GM19023 (cell line): ENCODE data around the gene HK1.
"Not testable (repeated sequence)": the region's sequence is repeated elsewhere in the genome, so short reads cannot be mapped to it uniquely, and the experiment has no call there.

Experiments
- ATAC-seq: cut with Tn5 transposase; IDR thresholded peaks from one replicate; pipeline ENCODE4 v1.9.1; 2021; ENCODE audit warnings: mild to moderate bottlenecking, moderate library complexity; ENCODE audit not compliant: unreplicated experiment

Gene HK1

DNA sequence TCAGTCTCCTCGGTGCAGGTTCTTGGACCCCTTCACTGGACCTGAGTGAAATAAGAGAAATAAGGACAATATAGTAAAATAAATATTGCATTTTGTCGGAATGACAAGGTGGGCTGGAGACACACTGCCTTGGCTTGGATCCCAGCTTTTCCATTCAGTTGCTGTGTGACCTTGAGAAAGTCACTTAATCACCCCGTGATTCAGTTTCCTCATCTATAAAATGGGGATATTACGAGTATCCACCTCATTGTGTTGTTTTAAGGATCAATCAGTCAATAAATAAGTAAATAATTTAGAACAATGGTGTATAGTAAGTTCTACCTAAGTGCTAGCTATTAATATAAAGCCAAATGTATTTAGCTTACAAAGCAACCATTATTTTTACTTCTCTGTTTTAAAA lies 29.1 kb downstream of the HK1 start:
- ATAC-seq, result no peak

DNA sequence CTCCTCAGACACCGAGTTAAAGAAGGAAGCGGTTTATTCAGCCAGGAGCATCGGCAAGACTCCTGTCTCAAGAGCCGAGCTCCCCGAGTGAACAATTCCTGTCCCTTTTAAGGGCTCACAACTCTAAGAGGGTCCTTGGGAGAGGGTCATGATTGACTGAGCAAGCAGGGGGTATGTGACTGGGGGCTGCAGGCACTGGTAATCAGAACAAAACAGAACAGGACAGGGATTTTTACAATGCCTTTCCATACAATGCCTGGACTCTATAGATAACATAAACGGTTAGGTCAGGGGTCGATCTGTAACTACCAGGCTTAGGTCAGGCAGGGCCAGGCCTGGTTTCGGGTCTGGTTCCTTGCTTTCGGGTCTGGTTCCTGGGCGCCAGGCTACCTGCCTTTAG lies 30.0 kb downstream of the HK1 start:
- not testable (repeated sequence) for ATAC-seq

DNA sequence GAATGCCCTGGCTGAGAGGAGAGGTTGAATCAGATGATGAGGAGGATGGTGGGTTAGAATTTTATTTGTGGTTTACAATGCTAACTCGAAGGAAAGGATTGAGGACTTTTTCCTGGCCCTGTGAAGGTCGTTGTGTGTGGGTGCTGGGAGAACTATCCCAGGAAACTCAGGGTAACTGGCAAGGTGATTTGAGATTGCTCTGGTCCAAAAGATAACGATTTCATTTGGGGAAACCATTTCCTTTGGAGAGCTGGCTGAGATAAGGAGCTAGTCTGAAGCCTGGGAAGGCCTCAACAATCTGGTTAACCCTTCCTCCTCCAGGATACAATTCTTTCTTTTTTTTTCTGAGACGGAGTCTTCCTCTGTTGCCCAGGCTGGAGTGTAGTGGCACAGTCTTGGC lies 33.0 kb downstream of the HK1 start:
- no peak for ATAC-seq

DNA sequence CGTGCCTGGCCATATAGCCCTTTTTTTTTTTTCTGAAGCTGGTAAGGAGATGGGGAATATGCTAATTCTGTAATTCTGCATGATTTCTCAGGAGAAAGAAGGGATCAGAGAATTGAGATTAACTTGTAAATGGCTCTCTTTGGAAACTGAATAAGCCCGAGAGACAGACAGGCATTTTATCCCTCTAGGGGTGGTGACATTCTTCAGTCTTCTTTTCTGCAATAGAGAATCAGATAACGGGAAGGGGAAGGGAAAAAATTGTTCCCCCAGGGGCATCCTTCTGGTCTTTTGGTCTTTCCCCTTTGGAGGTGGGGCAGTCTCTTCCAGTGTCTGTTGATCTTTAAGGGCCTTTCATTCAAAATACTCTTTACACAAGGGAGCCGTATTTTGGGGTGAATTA lies 34.2 kb downstream of the HK1 start:
- ATAC-seq, result no peak

DNA sequence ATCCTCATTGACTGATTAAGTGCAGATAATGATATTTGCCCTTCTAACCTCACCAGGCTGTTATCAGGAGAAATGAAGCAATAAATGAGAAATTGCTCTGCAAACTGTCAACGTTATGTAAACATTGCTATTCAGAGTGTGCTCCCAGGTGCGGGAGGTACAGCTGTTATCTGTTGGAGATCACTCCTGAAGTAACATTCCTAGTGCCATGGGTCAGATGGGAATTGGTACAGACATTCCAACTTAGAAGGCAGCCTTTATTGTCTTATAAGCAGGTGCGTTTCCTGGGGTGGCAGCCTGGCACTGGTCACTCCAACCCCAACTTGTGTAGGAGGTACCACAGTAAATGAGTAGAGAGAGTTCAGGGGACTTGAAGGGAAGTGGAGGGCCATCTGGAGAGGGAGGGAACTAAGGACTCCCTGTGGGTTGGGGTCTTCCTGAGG lies 36.8 kb downstream of the HK1 start:
- no peak for ATAC-seq

DNA sequence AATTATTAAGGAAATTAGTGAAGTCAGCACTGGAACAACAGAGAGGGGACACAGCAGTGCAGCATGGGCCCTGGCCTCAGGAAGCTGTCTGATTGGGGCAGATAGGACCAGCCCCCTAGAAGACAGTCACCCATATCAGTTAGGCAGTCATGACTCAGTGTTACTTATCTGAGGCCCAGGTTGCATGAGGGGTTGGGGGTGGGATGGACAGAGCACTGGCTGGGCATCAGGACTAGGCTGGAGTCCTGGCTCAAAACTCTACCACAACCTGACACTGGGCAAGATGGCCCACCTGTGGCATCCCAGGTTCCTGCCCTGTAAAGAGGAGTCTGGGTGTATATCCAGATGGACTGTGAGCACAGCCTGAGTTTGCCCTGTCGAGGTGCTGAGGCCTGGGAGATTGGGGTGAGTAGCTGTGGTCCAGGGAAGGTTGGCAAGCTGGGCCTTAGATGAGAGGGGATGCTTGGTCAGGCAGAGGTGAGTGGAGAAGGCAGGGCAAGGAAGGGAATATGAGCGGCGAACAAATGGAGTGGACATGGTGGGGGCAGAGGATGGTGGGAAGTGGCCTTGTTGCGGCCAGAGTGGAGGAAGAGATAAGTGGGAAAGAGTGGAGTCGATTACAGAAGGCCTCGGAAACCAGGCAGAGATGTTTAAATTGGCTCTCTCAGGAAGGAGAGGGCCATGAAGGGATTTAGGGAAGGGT lies 37.5 kb downstream of the HK1 start:
- ATAC-seq, result no peak

DNA sequence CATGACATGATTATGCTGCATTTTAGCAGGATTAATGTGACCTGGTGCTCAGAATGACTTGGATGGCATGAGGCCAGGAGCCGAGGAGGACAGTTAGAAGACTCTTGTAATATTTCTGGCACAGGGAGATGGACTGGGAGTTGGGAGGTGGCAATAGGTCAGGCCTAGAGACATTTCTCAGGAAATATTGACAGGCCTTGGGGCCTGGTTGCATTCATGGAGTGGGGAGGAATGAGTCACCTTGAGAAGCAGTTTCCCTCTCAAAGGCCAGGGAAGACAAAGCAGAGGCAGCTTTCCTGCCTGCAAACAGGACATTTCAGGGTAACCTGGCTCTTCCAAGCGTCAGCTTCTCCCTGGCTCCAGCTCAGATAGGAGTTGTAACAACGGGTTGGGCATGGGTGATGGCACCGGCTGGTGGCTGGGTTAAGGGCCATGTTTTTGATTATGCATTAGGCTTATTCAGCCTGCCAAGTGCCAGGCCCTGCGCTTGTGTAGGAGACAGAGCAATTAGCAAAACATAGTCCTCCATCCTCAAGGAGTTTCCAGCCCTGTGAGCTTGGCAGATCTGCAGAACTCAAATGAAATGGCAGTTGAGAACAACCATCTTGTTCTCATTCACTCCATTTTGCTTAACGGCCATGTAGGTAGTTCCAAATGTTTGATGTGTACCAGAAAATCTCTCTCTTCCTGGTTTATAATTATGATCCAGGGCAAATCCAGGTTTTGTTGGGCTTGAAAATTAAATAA lies 38.2 kb downstream of the HK1 start:
- ATAC-seq, result no peak

DNA sequence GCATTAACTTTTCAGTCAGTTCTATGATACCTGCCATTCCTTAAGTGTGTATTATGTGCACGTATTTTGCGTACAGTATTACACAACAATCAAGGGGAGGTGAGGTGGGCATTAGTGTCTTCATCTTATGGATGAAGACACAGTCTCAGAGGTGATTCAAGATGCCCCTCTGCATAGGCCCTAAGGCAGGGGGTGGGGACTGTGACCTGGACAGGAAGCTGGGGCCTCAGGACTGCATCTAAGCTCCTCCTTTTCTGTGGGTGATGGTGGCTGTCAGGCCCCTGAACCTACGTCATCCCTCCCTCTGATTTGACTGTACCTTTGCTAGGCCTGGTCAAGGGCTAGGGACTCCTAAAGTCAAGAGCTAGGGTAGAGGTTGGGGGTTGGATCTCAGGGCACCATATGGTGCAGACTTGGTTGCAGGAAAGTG lies 38.9 kb downstream of the HK1 start:
- no peak for ATAC-seq

DNA sequence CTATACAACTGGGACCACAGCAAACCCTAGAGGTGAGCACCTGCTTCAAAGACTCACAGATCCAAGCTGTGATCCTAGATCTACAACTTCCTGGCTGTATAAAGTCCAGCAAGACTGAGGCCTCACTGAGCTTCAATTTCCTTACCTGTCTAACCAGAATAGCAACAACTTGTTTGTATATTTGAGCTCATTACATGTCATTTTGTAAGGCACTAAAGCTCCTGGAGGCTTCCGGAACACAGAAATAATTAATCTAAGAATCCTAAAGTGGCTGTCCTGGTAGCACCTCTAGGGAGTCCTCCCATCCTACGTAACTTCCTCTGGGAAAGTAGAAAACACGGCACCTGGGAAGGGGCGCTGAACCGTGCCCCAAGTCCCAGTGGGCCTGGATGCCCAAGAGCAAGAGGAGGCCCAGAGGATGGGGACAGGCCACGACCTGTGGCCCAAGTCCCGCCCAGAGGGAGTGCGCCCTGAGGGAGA lies 39.4 kb downstream of the HK1 start:
- ATAC-seq, result peak; percentile 35

DNA sequence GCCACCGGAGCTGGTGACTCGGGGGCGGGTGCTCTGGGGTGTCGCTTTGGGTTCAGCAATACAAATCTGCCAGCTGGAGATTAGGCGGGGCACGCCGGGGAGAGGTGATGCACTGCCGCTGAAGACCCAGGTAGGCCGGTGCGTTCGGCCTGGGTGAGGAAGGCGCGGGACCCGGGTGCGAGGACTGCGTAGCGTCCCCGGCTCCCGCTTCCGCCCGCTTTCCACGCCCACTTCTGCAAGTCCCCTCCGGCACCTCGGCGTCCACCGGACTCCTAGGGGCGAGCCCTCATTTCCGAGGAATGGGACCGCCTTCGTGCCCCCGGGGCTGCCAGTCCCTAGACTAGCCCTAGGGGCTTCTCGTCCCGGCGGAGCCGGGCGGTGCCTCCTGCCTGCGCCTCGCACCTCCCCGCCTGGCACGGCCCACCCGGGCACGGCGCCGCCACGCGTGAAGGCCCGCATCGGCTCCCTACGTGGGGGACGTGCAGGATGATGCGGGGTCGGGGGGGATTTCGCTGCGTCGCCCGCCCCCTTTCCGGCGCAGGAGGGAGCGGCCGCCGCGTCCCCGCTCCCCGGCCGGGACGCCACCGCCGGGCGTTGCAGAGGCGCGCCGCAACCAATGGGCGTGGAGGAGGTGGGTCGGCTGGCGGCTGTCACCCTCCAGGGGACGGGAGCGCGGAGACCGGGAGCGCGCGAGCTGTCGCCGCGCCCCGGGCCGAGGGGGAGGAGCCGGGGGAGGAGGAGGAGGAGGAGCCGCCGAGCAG lies 40.0 kb downstream of the HK1 start:
- peak; percentile 84 for ATAC-seq

DNA sequence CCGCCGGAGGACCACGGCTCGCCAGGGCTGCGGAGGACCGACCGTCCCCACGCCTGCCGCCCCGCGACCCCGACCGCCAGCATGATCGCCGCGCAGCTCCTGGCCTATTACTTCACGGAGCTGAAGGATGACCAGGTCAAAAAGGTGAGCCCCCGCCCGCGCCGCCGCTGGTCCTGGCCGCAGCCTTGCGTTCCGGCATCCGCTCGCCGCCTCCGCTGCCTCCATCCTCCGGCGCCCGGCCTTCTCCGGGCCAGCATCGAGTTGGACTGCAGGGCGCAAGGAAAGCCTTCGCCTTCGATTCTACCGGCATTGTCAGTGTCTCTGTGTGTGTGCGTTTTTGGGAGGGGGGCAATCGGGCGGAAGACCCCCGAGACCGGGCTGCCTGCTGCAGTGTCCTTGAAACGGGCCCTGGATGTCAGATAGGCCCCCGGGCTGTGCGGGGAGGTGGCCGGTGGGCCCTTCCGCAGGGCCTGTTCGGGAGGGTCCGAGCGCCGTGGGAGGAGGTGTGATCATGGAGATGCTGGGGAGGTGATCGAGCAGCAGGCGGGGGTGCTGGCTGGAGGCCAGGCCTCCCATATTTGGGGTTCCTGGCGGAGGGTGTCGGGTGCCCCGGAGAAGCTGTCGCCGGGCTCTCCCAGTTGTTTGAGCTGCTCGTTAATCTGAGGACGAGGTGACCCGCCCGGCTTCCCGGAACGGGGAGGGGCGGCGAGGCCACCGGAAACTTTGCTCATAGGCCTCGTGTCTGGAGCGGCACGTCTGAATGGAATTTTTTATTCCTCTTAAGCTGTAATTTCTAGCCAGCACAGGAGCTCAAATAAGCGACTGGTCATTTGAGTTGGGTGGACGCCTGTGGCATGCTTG lies 40.8 kb downstream of the HK1 start:
- ATAC-seq, result peak; percentile 28

DNA sequence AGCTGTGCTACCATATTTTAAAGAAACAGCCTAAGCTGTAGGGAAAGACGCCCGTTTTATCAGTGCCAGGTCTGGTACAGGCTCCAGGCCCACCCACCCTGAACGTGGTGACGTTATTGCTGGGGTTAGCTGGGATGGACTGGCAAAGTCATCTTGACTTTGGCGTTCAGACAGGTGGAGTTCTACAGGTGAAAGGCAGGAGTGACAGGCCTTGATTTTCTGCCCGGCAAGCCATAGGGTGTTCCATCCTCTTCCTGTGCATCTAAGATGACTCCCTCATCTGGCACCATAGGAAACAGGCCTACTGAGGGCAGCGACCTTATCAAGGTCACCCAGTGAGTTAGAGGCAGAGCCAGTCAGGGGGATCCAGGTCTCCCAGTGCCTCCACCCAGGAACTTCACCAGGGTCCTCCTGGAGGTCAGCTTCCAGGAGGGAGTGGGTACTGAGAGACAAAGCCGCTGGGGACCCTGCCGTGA lies 41.6 kb downstream of the HK1 start:
- no peak for ATAC-seq

DNA sequence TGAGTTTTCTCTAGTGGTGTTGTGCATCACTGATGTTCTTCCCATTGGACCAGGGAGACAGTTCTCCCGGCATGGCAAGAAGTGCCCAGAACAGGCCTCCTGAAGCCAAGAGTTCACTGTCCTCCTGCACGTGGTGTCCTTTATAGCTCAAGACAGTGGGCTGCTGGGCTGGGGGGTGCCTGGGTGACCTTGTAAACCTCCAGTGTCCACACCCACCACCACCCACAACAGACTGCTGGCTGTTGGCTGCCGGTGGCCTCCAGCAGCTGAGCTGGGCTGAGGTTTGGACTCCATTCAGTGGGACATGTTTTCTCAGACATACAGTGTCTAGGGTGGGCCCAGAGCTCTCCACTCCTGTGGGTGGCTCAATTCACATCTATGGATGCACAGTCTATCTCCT lies 42.2 kb downstream of the HK1 start:
- no peak for ATAC-seq

DNA sequence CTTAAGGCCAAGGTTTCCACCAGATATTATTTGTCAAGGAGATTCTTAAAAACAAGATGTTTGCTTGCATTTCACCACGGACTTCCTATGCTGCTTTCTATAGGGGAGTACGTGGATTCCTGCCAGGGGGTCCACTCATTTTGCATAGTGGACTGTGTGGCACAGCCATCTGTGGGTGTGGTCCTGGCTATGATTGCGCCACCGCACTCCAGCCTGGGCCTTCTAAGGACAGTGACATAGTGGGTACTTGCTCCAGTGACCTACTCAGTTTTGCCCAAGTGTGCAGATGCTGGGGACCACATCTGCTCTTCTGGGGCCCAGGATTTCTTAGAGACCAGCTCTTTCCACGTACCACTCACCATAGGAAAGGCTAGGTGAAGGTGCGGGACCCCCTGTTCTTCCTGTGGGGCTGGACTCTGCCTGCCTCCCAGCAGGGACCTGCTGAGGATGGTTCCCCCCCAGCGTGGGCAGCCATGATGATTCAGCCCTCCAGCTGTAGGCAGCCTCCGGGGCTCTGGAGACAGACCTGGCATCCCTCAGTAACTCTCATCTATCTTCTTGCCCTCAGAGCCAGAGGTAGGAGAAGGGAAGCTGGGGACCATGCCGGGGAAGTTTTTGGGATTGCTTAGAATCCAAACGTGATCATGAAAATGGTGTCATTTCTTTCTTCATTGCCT lies 42.9 kb downstream of the HK1 start:
- ATAC-seq, result no peak

DNA sequence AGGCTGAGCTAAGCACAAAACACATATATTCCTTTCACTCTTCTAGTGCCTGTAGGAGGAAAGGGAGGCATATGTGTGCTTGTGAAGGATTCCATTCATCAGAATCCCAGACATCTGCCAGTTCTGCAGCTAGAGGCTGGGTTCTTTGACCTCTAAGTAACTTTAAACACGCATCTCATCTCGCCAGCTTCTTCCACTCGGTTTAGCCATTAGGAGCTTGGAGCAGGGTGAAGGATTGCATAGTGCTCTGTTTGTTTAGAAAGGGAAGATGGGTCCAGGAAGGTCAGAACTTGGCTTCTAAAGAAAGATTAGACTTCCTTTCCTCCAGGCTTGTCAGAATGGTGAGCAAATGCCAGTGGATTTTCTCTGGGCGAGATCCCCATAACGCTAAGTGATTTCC lies 43.6 kb downstream of the HK1 start:
- ATAC-seq, result no peak

DNA sequence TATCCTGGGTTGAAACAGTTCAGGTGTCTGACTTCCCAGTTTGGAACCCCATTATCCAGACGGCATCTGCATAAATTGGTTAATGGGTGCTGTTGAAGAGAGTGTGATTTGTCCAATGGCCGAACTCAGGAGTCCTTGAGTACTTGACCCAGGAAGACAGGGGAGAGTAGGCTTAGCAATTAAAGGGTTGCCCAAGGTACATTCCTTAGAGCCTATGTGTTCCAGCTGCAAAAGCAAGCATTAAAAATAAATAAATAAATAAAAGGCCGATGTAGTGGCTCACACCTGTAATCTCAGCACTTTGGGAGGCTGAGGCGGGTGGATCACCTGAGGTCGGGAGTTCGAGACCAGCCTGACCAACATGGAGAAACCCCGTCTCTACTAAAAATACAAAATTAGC lies 44.0 kb downstream of the HK1 start:
- ATAC-seq, result not testable (repeated sequence)

DNA sequence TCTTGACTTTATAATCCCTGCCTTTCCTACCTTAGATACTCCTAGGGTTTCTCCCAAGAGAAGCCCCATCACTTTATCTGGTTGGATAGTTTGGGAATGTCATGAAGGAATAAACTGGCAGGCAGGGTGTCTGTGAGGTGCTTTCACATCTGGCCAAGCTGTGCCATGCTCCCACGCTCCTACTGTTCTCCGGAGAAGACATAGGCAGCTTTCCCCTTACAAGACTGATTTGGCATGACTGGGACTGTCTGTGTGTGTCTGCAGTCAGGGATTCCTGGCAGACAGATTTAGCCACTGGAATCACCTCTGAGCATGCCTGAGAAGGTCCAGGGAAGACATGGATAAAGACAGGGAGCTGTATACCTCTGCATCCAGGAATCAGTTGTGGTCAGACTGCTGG lies 45.3 kb downstream of the HK1 start:
- no peak for ATAC-seq

DNA sequence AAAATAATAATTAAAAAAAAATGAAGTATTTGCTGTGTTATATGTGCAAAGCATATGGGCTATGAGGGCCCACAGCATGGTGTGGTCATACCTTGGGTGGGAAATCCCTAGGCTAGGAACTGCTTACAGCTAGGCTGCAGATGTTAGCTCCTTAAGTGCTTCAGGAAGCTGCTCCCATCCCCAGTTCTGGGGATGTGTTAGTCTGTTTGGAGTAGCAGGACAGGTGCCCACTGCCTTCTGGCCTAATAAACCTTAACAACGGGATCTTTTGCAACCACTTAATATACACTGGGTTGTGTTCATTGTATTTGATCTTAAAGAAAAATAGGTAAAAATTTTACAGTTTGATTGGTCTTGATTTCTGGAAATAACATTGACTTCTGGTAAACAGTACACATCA lies 46.3 kb downstream of the HK1 start:
- no peak for ATAC-seq

DNA sequence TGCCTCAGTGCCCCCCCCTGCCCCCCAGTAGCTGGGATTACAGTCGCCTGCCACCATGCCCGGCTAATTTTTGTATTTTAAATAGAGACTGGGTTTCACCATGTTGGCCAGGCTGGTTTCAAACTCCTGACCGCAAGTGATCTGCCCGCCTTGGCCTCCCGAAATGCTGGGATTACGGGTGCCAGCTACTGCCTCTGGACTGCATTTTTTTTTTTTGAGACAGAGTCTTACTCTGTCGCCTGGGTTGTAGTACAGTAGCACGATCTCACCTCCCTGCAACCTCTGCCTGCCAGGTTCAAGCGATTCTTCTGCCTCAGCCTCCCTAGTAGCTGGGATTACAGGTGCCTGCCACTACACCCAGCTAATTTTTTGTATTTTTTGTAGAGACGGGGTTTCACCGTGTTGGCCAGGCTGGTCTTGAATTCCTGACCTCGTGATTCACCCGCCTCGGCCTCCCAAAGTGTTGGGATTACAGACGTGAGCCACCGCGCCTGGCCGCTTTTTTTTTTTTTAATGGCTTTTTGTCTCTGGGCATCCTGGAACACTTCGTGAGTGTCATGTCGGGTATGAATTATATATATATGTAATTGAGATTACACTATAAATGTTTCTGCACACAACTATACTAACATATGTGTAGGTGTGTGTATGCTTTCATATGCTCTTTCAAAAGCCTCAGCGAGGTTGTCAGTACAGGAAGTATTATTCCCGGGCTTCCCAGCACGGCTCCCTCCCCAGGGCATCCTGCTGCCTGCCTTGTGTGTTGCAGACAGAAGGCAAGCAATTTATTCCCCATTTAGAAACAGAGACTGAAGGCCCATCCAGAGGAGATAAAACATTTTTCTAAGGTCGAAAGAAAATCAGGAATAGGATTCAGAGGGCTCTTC lies 47.6 kb downstream of the HK1 start:
- ATAC-seq, result not testable (repeated sequence)
